ENCODE results near the gene HYAL3.
"Not testable (repeated sequence)": the region's sequence is repeated elsewhere in the genome, so short reads cannot be mapped to it uniquely, and the experiment has no call there.

HYAL3 gene

DNA sequence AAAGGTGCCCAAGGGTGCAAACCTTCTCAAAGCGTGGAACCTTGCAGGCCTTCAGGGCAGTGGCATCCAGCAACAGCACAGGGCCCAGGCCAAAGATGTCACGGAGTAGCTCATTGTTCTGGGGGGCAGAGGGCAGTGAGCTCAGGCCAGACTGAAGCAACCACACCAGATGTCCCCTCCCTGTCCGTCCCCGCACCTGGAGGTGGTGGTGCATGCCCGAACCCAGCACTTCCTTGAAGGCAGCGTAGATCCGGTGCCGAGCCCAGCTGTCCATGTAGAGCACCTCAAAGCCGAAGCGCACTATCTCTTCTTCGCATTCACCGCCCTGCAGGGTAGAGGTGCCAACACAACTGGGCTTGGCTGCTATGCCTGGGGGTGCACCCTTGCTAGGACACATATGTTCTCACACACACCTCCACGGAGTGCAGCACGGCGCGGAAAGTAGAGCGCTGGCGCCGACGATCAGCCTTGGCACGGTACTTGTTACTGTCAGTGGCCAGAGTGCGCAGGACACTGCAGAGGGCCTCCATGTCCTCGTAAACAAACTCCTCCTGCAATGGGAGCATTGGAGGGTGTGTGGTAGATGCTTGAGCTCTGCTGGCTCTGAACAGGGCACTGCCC is 10.7 kb downstream of the HYAL3 start:
- DNase-seq: no peak

GRCh38 chr3:50287262-50287661 is 11.9 kb downstream of the HYAL3 start:
- DNase-seq: no peak

GRCh38 chr3:50286322-50287227 is 12.6 kb downstream of the HYAL3 start:
- DNase-seq: no peak

GRCh38 chr3:50284121-50284520 is 15.1 kb downstream of the HYAL3 start:
- not testable (repeated sequence) for DNase-seq

GRCh38 chr3:50279255-50280016 is 19.8 kb downstream of the HYAL3 start:
- no peak for DNase-seq

GRCh38 chr3:50278880-50279224 is 20.4 kb downstream of the HYAL3 start, which contains the start of gene LSMEM2:
TSS of gene LSMEM2 (plus strand) at chr3:50279087. CDS start at chr3:50279114, 27 bp downstream.
- DNase-seq: no peak

- no peak for DNase-seq
Observed at GRCh38 chr3:50278123-50278879, 20.9 kb downstream of the HYAL3 start.

DNA sequence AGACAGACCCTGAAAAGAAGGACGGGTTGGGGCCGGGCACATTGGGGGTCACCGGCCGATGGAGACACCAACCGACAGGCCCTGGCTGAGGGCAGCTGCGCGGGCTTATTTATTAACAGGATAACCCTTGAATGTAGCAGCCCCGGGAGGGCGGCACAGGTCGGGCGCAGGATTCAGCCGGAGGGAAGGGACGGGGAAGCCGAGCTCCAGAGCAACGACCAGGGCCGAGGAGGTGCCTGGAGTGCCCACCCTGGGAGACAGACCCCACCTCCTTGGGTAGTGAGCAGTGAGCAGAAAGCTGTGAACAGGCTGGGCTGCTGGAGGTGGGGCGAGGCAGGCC is 22.5 kb downstream of the HYAL3 start:
- no peak for DNase-seq

GRCh38 chr3:50275996-50276761 is 23.0 kb downstream of the HYAL3 start:
- DNase-seq: peak; percentile 55

DNA sequence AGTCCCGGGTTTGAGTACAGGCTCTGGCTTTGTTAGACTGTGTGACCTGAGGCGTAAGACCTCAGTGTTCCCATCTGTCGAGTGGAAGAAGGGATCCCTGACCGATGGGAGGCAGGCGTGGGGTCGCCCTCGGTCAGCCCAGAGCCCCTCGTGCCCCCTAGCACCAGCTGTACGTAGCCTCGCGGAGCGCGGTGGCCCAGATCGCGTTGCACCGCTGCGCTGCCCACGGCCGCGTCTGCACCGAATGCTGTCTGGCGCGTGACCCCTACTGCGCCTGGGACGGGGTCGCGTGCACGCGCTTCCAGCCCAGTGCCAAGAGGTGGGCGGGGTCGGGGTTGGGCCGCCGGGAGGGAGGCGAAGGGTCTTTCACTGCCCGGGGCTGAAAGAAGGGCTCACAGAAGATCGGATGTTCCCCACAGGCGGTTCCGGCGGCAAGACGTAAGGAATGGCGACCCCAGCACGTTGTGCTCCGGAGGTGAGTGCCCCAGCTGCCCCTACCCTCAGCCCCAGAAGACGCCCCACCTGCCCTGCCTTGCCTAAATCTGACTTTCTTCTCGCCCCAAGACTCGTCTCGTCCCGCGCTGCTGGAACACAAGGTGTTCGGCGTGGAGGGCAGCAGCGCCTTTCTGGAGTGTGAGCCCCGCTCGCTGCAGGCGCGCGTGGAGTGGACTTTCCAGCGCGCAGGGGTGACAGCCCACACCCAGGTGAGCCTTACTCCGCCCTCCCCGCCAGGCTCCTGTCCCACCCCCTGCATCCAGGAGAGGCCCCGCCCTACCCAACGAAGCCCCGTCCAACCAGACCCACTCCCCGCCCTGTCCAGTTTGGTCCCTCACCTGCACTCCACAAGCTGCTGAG is 23.8 kb downstream of the HYAL3 start:
- no peak for DNase-seq

DNA sequence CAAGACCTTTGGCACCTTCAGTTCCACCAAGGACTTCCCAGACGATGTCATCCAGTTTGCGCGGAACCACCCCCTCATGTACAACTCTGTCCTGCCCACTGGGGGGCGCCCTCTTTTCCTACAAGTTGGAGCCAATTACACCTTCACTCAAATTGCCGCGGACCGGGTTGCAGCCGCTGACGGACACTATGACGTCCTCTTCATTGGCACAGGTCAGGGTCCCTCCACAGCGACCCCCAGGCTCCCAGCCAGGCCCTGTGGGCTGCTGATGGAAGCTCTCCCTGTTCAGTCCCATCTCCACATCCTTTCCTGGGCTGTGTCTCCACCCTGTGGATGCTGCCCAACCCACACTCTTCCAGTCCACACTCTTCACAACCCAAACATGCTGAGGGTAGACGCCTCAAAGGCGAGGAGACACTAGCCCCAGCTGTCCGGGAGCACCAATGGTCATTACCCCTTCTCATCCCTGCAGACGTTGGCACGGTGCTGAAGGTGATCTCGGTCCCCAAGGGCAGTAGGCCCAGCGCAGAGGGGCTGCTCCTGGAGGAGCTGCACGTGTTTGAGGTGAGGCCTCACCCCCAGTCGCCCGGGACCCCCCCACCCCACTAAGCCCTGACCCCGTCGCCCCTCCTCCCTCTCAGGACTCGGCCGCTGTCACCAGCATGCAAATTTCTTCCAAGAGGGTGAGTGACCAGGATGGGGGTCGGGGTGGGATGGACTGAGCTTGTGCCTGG is 24.7 kb downstream of the HYAL3 start:
- DNase-seq: peak; percentile 89

GRCh38 chr3:50273689-50274065 is 25.5 kb downstream of the HYAL3 start:
- no peak for DNase-seq

DNA sequence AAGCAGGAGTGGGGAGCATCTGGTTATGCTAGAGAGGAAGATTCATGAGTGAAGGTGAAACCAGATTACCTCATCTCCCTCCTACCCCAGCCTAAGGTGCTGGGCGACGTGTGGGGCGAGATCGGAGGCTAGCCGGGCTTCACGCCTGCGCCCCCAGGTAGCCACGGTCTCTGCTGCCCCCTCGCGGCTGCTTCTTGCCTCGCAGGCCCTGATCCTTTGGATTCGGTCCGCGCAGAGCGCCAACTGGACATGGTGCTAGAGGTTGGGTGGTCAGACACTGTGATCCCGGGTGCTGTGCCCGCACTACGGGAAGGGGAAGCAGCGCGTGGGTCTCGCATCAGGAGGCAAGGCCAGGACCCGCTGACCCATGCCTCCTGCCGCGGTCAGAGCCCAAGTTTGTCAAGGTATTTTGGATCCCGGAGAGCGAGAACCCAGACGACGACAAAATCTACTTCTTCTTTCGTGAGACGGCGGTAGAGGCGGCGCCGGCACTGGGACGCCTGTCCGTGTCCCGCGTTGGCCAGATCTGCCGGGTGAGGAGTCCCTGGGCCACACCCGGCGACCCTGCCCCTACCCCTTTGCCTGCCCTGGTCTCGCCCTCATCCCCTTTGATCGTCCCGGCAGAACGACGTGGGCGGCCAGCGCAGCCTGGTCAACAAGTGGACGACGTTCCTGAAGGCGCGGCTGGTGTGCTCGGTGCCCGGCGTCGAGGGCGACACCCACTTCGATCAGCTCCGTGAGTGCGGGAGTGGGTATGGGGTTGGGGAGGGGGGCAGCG is 26.1 kb downstream of the HYAL3 start:
- peak; percentile 98 for DNase-seq

GRCh38 chr3:50272538-50272910 is 26.7 kb downstream of the HYAL3 start:
- not testable (repeated sequence) for DNase-seq

DNA sequence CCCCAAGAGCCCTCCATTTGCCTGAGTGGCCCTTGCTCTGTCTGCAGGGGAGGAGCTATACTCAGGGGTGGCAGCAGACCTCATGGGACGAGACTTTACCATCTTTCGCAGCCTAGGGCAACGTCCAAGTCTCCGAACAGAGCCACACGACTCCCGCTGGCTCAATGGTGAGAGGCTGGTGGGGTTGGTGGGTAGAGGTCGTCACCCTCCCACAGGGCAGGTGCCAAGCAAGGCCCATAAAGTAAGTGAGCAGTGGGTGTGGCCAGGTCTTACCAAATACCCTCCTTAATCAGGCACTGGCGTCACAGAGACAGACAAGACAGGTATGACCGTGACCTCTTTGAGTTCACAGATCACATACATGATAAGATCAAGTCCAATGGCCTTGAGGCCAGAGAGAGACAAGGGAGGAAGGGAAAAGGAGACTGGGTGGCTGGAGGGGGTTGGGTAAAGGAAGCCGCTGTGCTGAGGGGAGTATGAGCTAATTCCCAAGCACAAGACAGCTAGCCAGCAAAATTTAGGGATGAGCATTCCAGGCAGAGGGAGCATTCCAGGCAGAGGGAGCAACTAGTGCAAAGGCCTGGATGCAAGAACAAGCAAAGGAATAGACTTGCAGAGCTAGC is 27.8 kb downstream of the HYAL3 start:
- no peak for DNase-seq

DNA sequence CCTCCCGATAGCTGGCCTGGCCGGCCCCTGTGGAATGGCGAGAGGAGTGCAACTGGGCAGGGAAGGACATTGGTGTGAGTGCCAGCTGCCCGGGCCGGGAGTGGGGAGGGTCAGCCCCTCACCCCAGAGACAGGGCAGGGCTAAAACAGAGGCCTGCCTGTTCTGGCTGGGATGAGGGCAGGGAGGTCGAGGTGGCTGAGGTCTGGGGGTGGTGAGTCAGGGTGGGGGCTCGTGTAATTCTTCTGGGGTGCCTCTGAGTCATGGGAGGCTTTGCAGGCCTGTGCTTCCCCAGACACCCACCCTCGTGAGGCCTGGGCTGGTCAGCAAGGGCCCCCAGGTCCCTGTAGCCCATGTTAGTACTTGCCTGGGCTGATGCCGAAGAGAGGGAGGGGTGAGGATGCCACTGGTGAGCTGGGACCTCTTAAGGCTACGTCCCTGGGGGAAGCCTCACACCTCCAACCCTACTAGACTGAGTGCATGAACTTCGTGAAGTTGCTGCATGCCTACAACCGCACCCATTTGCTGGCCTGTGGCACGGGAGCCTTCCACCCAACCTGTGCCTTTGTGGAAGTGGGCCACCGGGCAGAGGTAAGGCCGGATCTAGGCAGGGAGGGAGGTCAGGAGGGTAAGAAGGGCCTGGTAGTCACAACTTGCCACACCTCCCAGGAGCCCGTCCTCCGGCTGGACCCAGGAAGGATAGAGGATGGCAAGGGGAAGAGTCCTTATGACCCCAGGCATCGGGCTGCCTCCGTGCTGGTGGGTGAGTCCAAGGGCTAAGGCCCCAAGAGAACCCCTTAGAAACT is 28.6 kb downstream of the HYAL3 start:
- DNase-seq: no peak

GRCh38 chr3:50269977-50270413 is 29.2 kb downstream of the HYAL3 start:
- no peak for DNase-seq

- no peak for DNase-seq
Observed at GRCh38 chr3:50269460-50269859, 29.7 kb downstream of the HYAL3 start.

Data from stimulated activated CD8-positive, alpha-beta memory T cell treated with anti-CD3 and anti-CD28 coated beads, Interleukin-4, amount 100 ng/mL, for 48 hours (primary cell).